B cell (primary cell): ENCODE data around the gene CCNL1. TPM values are rescaled to one million over a fixed set of nuclear protein-coding genes. Genes with fewer than 3 reads are reported as not detected.

ENCODE experiments used
- ATAC-seq: fragments of 200-7000 bp; cut with Tn5 transposase; one replicate; pipeline ENCODE4 v1.10.0; 2021; ENCODE audit warnings: low read depth, mild to moderate bottlenecking, moderate number of reproducible peaks, moderate library complexity
- CTCF ChIA-PET: fragments of 350-600 bp; sonication (Branson Sonifier 250); formaldehyde crosslinking; loops from one replicate; lab custom pipeline; 2021; ENCODE audit warnings: antibody characterized with exemption, inconsistent platforms; lab: Charles Lee
- POLR2A ChIA-PET: fragments of 350-600 bp; sonication (Branson Sonifier 250); formaldehyde crosslinking; loops from one replicate; lab custom pipeline; 2021; ENCODE audit warnings: antibody characterized with exemption; lab: Charles Lee
- DNase-seq: peaks from one replicate; pipeline ENCODE4 v3.0.0; 2013
- H2AFZ ChIP-seq: 2 replicates; pipeline ENCODE4 v1.6.1; 2012; ENCODE audit warnings: mild to moderate bottlenecking, low read depth, low read length; ENCODE audit not compliant: insufficient read depth, poor library complexity, severe bottlenecking
- H3K27ac ChIP-seq, 2 donors: 1 replicate in 1 of 2; 2 replicates in 1 of 2; pipeline ENCODE4 v1.5.1; 2012 to 2013; ENCODE audit warnings: low read length in 2 of 2, mild to moderate bottlenecking in 2 of 2, moderate library complexity in 1 of 2
- H3K27me3 ChIP-seq, 4 experiments: fragments of 200-600 bp in 1 of 4; sonication (generic) in 1 of 4; replicated peaks in 1 of 4; 1 replicate in 2 of 4; 2 replicates in 2 of 4; pipeline versions ENCODE4 v1.6.1 to v1.7.0; 2013 to 2016; ENCODE audit warnings: low read length in 3 of 4, mild to moderate bottlenecking in 2 of 4, mixed read lengths in 1 of 4, moderate library complexity in 1 of 4; ENCODE audit not compliant: insufficient read depth in 4 of 4, control insufficient read depth in 3 of 4; ENCODE audit errors: control extremely low read depth in 1 of 4
- H3K36me3 ChIP-seq, 2 experiments: replicated peaks in 1 of 2; 1 replicate in 1 of 2; 2 replicates in 1 of 2; pipeline versions ENCODE4 v1.6.1 to v1.7.1; 2013; ENCODE audit warnings: low read length in 1 of 2; ENCODE audit not compliant: insufficient read depth in 2 of 2, control insufficient read depth in 1 of 2; ENCODE audit errors: control extremely low read depth in 1 of 2, extremely low read depth in 1 of 2
- H3K4me1 ChIP-seq, 2 donors: fragments of 200-600 bp in 1 of 2; sonication (generic) in 1 of 2; 1 replicate in 1 of 2; 2 replicates in 1 of 2; pipeline versions ENCODE4 v1.5.1 to v1.6.1; 2013 to 2017; ENCODE audit warnings: low read length in 2 of 2; ENCODE audit not compliant: control insufficient read depth in 2 of 2, insufficient read depth in 2 of 2
- H3K4me2 ChIP-seq: replicated peaks from 2 replicates; pipeline ENCODE3; 2012; ENCODE audit warnings: mild to moderate bottlenecking, low read depth, low read length; ENCODE audit not compliant: poor library complexity, severe bottlenecking
- H3K4me3 ChIP-seq, 5 experiments: fragments of 200-600 bp in 1 of 5; sonication (generic) in 1 of 5; 1 replicate in 3 of 5; 2 replicates in 2 of 5; pipeline versions ENCODE4 v1.5.1 to v1.7.0; 2011 to 2016; ENCODE audit warnings: low read length in 4 of 5, mild to moderate bottlenecking in 4 of 5, low read depth in 2 of 5, control low read depth in 1 of 5, moderate library complexity in 1 of 5; ENCODE audit not compliant: insufficient read depth in 1 of 5; ENCODE audit errors: control extremely low read depth in 1 of 5, extremely low read depth in 1 of 5
- H3K79me2 ChIP-seq: fragments of 200-600 bp; sonication (generic); one replicate; pipeline ENCODE4 v1.6.0; 2016; ENCODE audit warnings: low read length; ENCODE audit not compliant: control insufficient read depth, insufficient read depth
- H3K9ac ChIP-seq: fragments of 200-600 bp; sonication (generic); 2 replicates; pipeline ENCODE4 v1.6.1; 2017; ENCODE audit warnings: mild to moderate bottlenecking, low read length, moderate library complexity
- H3K9me3 ChIP-seq, 3 donors: one replicate each; pipeline versions ENCODE4 v1.6.1 to v1.7.1; 2013; ENCODE audit warnings: low read length in 2 of 3; ENCODE audit not compliant: control insufficient read depth in 2 of 3, insufficient read depth in 1 of 3; ENCODE audit errors: control extremely low read depth in 1 of 3
- H4K20me1 ChIP-seq: 2 replicates; pipeline ENCODE4 v1.6.0; 2012; ENCODE audit warnings: mild to moderate bottlenecking, low read length; ENCODE audit not compliant: insufficient read depth, control insufficient read depth, poor library complexity, severe bottlenecking
- H3K27ac Mint-ChIP-seq: one replicate; pipeline ENCODE4 v1.8.0; 2021; ENCODE audit warnings: mixed read lengths
- H3K27me3 Mint-ChIP-seq: one replicate; pipeline ENCODE4 v1.8.0; 2021; ENCODE audit warnings: mixed read lengths
- H3K4me1 Mint-ChIP-seq: one replicate; pipeline ENCODE4 v1.8.0; 2021; ENCODE audit warnings: mixed read lengths
- H3K4me3 Mint-ChIP-seq: one replicate; pipeline ENCODE4 v1.8.0; 2021; ENCODE audit warnings: mixed read lengths
- H3K9me3 Mint-ChIP-seq: one replicate; pipeline ENCODE4 v1.8.0; 2022; ENCODE audit warnings: mixed read lengths; ENCODE audit not compliant: insufficient read depth
- EZH2 ChIP-seq: IDR thresholded peaks from 2 replicates; pipeline ENCODE4 v1.6.1; 2012; ENCODE audit warnings: borderline replicate concordance, low read depth, mild to moderate bottlenecking, moderate library complexity, low read length; ENCODE audit not compliant: insufficient read depth, poor library complexity, severe bottlenecking
- WGBS: methylation state at CpG from one replicate; pipeline ENCODE4 v1.1.5; 2013; ENCODE audit warnings: missing lambda C conversion rate; ENCODE audit not compliant: insufficient coverage; 5-methylcytosine and 5-hydroxymethylcytosine counted together
- intact Hi-C: fragments of 100-400 bp; cut with micrococcal nuclease; formaldehyde crosslinking; loops from one replicate; pipeline ENCODE4 v1.10.0; 2022
- polyA plus RNA-seq: library from polyadenylated mRNA; depleted of rRNA; stranded (reverse); fragments of >200 nt; gene quantifications from 2 replicates; pipeline ENCODE4 v1.2.3, GENCODE V29; 2012
- total RNA-seq, 2 donors: library from RNA; stranded (reverse); fragments of 120-200 nt in 1 of 2; gene quantifications; 1 replicate in 1 of 2; 2 replicates in 1 of 2; pipeline versions ENCODE4 v1.2.3 to v1.2.4, GENCODE V29; 2013 to 2022
- TF ChIP-seq, protein P1 (sequence below): fragments of 200-600 bp; IDR thresholded peaks from one replicate; pipeline ENCODE4 v1.8.0; 2022; ENCODE audit warnings: antibody characterized with exemption, mild to moderate bottlenecking

Gene CCNL1
- total and polyA plus RNA-seq, 2 donors (not counting 1 experiment from before 2014, with no cell fraction given), result 322 to 655 TPM

DNA sequence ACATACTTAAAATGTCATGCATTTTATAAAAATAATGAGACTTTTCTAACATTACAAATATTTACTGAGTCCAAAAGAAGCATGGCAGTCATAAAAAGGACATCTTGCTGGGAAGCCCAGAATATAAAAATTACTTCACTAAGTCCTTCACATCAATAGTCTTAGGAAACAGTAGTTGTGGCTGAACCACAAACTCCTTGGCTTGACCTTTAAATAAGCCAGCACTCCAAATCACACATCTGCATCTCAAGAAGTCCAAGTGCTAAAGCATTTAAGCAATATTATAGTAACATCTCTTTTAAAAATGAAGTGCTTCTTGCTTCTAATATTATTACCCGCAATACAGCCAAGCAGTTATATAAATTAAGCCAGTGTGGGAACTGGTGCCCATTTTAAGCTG lies 8.8 kb downstream of the CCNL1 start:
- Histone ChIP-seq H4K20me1 (peaks cover 57% of the 10 kb centered on the region), H3K4me2 (no peak overlapping the region), H3K4me3 (no peak overlapping the region), H3K4me1 (peaks cover 4 to 19% of the 10 kb centered on the region in 2 donors), H3K27ac (no peak overlapping the region), H3K79me2 (peaks cover 25% of the 10 kb centered on the region), H3K27me3 (no peaks in the 10 kb centered on the region), H2AFZ (no peak overlapping the region), H3K9ac (no peak overlapping the region), H3K36me3 (peaks cover 19 to 96% of the 10 kb centered on the region in 2 experiments), H3K9me3 (no peaks in the 10 kb centered on the region)
- TF ChIP-seq EZH2, result no peak
- TF ChIP-seq, protein P1, sequence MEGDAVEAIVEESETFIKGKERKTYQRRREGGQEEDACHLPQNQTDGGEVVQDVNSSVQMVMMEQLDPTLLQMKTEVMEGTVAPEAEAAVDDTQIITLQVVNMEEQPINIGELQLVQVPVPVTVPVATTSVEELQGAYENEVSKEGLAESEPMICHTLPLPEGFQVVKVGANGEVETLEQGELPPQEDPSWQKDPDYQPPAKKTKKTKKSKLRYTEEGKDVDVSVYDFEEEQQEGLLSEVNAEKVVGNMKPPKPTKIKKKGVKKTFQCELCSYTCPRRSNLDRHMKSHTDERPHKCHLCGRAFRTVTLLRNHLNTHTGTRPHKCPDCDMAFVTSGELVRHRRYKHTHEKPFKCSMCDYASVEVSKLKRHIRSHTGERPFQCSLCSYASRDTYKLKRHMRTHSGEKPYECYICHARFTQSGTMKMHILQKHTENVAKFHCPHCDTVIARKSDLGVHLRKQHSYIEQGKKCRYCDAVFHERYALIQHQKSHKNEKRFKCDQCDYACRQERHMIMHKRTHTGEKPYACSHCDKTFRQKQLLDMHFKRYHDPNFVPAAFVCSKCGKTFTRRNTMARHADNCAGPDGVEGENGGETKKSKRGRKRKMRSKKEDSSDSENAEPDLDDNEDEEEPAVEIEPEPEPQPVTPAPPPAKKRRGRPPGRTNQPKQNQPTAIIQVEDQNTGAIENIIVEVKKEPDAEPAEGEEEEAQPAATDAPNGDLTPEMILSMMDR, result no peak
- DNase-seq (no peak), ATAC-seq (no peak)
- peaks cover 19% of the 10 kb centered on the region for H3K4me1 Mint-ChIP-seq
- no peaks in the 10 kb centered on the region for H3K27me3 Mint-ChIP-seq
- ChIA-PET POLR2A (no interaction called here), CTCF (interaction anchor here (1.4 kb wide), 1 partner anchor 14 kb away, joined by 6 read pairs; no protein-coding TSS in a partner anchor)
- WGBS, result no CpG with 5 or more reads among the region's 1 CpG
- intact Hi-C loops, result no loop called here
- no peaks in the 10 kb centered on the region for H3K9me3 Mint-ChIP-seq
- H3K4me3 Mint-ChIP-seq, result no peak overlapping the region
- no peak overlapping the region for H3K27ac Mint-ChIP-seq

- ChIA-PET POLR2A (interaction anchor here (1.2 kb wide), 1 partner anchor 11 kb away, joined by 3 read pairs; no protein-coding TSS in a partner anchor), CTCF (interaction anchor here (1.5 kb wide), 1 partner anchor 12 kb away, joined by 7 read pairs; no protein-coding TSS in a partner anchor)
- TF ChIP-seq EZH2, result no peak
- TF ChIP-seq, protein P1, result no peak
- Mint-ChIP-seq H3K4me3 (no peak overlapping the region), H3K9me3 (no peaks in the 10 kb centered on the region), H3K27me3 (no peaks in the 10 kb centered on the region), H3K27ac (no peak overlapping the region), H3K4me1 (peaks cover 4% of the 10 kb centered on the region)
- Histone ChIP-seq H3K79me2 (peaks cover 6% of the 10 kb centered on the region), H3K4me2 (no peak overlapping the region), H3K27ac (no peak overlapping the region), H3K9ac (no peak overlapping the region), H3K4me1 (no peaks in the 10 kb centered on the region), H3K36me3 (peaks cover 11 to 99% of the 10 kb centered on the region in 2 experiments), H4K20me1 (peaks cover 38% of the 10 kb centered on the region), H3K27me3 (no peaks in the 10 kb centered on the region), H2AFZ (no peak overlapping the region), H3K4me3 (no peak overlapping the region), H3K9me3 (no peaks in the 10 kb centered on the region)
- intact Hi-C loops, result no loop called here
- WGBS, result 100% methylated on average over 1 of the region's 5 CpGs
- ATAC-seq, result no peak
- DNase-seq, result no peak
These were observed 10.7 kb downstream of the CCNL1 start for GRCh38 chr3:157149136-157149696.
